ENCODE results near the gene TKTL1.
A peak's percentile ranks its signal among the peaks of the same experiment; 100 is the strongest.

Gene TKTL1

DNA sequence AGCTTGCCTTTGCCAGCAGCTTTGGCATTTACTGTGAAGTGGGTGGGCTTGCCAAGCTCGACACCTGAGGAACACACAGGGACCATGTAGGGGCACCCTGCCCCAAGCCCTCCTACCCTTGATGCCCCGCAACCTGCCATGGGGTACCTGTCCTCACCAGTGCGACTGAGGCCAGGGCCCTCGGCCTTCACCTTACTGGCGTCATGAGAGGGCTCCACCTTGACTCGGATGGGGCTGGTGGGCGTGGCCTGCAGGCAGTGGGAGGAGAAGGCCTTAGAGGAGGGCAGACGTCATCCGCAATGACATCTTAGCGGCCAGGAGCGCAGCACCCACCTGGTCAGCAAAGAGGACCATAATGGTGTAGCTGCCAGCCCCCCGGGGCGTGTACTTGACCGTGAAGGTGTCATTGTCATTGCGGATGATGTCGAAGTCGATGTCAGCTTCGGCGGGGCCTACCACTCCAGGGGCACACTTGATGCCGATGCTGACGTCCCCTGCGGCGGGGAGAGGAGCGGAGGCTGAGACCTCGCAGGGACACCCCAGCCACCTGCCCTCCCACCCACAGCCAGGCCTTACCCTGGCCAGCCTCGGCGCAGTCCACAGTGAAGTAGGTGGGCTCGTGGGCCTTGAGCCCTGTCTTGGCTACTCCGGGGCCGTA is 66.6 kb downstream of the TKTL1 start:
- no peak for DNase-seq (ENCODE audit: low read depth)

DNA sequence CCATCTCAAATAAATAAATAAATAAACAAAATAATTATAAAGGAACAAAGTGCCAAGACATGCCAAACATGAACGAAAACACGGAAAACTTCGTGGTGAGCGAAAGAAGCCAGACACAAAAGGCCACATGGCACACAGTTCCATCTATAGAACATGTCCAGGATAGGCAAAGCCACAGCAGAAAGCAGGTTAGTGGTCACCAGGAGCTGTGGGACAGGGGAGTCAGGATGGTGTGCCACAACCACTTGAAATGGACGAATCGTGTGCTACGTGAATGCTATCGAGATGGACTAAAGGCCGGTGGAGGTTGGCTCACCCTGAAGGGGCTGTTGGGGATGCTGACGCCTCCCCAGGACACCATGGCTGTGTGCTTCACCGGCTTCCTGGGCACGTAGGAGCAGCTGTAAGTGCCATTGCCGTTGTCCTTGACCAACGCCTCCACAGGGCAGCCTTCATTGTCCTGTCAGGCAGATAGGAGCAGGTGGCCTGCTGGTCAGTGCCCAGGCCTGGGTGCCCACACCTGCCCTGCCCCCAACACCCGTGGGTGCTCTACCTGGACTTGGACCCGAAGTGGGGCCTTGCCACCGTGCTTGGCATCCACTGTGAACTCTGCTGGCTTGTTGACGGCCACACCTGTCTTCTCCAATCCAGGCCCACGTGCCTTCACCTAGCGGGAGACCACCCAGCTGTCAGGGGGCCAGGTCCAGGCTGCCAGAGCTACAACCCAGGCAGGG is 68.3 kb downstream of the TKTL1 start:
- DNase-seq (ENCODE audit: low read depth) = no peak

DNA sequence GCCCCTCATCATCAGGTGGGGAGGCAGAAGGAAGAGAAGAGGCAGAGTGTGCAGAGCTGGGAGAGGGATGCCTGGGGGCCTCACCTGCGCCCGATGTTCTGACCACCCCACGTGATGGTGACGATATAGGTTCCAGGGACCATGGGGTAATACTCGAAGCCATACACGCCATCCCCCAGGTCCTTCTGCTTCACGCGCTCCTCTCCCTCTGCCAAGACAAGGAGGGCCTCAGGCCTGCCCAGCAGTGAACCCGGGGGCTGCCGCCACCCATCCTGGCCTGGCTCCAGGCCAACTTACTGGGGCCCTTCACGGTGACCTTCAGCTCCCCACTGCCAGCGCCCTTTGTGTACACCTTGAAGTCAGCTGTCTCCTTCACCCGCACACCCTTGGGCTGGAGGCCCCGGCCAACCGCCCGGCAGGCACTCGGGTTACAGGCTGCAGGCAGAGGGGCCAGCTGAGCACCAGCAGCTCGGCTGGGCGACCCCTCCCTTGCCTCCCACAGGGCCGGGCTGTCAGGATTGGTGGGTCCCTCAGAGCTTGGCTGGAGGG is 69.5 kb downstream of the TKTL1 start:
- DNase-seq (ENCODE audit: low read depth) = no peak

DNA sequence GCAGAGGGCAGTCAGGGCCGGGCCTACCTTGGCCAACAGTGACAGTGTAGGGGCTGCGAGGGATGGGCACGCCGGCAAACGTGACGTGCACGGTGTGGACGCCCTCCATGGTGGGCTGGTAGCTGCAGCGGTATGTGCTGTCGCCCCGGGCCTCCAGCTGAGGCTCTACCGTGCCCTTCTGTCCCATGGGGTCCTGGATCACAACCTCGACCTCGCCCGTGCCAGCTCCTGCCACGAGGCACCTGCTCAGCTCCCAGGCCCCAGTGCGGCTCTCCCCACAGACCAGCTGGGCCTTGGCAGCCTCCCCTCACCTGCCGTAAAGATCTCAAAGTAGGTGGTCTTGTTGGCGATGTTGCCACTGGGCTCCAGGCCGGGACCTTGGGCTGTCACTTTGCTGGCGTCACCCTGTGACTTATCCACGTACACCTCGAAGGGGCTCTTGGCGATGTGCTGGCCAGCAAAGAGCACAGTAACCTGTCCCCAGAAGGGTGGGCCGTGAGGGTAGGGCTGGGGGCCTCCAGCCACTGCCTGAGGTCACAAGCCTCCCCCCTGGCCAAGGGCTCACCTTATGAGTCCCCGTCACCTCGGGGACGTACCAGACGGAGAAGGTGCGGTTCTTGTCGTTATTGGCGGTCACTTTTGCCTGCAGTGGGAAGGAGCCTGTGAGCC is 70.5 kb downstream of the TKTL1 start:
- no peak for DNase-seq (ENCODE audit: low read depth)

DNA sequence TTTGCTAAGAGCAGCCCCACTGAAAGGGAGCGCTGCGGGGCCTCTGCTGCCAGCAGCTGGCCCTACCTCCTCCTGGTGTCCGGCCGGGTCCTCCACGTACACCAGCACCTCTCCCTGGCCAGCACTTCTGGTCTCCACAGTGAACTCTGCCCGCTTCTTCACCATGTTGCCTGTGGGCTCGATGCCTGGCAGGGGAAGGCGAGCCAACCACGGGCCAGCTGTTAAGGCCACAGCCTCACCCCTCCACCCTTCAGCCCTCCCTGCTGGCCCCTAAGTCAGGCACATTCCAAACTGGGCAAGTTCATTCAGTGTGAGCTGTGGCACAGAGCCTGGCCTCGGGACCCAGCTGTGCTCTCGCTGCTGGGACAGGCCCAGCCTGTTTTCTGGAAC is 71.1 kb downstream of the TKTL1 start:
- no peak for DNase-seq (ENCODE audit: low read depth)

DNA sequence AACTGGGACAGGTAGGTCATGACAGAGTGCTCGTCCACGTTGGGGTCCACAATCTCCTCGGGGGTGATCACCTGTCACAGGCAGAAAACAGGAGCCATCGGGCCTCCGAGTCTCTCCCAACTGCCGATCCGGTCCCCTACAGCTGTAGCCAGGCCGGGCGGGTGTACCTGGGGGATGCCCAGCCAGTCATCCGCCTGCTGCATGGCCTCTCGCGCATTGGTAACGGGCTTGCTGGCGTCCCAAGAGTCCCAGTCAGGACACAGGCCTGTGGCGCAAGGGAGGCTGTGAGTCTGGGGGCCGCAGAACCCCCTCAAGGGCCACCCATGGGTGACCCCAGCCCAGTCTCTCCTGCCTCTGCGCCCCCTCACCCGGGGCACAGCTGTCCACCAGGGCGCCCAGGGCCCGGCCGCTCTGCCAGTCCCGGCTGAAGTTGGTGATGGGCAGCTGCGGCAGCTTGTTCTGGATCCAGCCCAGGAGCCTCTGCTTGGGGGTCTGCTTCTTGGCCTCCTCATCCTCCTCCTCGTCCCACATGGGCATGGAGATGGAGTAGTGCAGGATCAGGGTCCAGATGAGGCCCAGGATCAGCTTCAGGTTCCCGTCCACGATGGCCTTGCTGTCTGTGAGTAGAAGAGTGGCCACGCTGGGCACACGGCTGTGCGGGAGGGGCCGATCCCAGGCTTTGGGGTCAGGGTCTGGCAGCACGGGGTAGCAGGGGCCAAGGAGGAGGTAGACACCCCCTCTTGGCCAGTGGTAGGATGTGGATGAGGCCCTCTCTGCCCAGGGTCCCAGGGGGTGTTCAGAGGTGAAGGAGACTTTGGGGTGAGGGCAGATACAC is 72.1 kb downstream of the TKTL1 start:
- no peak for DNase-seq (ENCODE audit: low read depth)

GRCh38 chrX:154368630-154369448 is 73.2 kb downstream of the TKTL1 start:
- peak; percentile 85 for DNase-seq (ENCODE audit: low read depth)

DNA sequence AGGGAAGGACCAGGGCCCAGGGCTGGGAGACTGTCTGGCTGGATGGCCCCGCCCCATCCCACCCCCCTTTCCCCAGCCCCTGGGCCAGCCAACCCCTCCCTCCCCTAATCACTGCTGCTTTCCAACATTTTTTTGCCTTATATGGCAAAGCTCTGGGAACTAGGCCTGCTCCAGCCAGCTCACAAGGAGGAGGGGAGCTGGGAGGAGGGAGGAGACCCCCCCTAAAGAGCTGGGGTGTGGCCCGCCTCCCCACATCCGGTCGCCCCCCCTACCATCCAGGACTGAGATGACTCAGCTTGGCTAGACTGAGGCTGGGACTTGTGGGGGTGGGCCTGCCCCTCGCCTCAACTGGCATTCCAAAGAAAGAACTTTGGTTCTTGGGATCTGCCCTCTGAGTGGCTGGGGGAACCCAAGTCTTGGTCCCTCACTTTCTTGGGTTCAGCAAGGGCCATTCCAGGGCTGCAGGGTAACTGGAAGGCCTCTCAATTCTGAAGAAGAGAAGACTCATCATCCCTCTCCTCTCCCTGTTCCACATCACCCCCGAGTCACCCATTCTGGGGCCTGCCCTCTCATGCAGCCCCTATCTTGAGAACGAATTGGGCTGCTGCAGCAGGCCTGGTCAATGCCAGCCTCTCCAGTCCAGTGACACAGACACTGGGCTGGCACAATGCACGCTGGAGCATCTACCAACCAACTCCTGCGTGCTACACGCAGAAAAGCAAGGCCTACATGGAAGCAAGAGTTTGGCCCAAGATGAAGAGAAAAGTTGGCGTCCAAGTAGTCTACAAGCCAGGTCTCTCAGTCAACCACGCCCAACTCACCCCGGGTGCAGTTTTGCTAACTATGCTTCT is 74.1 kb downstream of the TKTL1 start:
- peak; percentile 73 for DNase-seq (ENCODE audit: low read depth)

DNA sequence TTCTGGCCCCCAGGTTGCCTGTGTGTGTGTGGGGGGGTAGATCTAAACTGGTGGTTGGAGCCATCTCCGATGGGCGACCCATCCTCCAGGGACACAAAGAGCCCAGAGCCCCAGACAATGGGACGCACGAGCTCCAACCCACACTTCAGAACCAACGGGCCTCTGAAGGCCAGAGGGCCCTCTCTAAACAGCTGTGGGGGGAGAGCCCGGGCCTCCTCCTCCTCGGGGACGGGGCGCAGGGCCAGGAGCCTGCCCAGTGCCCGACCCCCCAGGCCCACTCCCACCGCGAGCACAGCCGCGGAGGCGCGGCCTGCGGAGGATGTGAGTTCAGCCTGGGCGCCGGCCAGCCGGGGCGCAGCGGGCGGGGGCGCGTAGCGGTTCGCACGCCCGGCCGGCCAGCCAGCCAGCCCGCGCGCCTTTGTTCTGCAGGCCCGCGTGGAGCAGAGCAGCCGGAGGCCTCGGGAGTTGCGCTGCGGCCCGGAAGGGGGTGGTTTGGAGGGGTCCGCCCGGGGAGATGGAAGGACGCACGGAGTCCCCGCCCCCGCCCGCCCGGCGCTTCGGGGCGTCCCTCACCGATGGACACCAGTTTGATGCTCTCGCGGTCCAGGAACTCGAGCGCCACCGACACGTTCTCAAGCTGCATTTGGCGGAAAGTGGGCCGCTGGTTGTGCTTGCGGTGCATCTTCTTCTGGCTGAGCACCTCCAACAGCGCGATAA is 74.9 kb downstream of the TKTL1 start:
- DNase-seq (ENCODE audit: low read depth) = no peak

GRCh38 chrX:154371017-154371788 is 75.6 kb downstream of the TKTL1 start:
- peak; percentile 61 for DNase-seq (ENCODE audit: low read depth)

DNA sequence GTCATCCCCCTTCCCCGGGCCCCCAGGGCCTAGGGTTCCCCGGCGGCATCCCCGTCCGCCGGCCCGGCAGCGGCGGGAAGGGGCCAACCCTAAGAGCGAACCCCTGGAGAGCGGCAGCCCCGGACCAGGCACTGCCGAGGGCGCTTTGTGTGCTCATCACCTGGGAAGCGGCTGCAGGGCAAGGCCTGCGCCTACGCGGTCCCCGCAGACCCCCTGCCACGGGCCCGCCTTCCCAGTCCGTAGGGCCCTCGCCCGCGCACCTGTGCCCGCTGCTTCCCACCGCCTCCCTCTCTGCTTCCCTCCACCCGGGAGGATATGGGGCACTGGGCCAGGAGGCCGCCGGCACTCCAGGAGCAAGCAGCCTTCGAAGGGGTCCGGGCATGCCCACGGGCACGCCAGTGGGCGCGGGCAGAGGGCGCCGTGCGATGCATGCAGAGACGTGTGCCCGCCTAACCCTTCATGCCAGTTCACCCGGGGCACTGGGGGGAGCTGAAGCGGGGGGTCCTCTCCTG is 76.2 kb downstream of the TKTL1 start:
- no peak for DNase-seq (ENCODE audit: low read depth)

GRCh38 chrX:154372612-154373022 is 77.0 kb downstream of the TKTL1 start:
- no peak for DNase-seq (ENCODE audit: low read depth)

DNA sequence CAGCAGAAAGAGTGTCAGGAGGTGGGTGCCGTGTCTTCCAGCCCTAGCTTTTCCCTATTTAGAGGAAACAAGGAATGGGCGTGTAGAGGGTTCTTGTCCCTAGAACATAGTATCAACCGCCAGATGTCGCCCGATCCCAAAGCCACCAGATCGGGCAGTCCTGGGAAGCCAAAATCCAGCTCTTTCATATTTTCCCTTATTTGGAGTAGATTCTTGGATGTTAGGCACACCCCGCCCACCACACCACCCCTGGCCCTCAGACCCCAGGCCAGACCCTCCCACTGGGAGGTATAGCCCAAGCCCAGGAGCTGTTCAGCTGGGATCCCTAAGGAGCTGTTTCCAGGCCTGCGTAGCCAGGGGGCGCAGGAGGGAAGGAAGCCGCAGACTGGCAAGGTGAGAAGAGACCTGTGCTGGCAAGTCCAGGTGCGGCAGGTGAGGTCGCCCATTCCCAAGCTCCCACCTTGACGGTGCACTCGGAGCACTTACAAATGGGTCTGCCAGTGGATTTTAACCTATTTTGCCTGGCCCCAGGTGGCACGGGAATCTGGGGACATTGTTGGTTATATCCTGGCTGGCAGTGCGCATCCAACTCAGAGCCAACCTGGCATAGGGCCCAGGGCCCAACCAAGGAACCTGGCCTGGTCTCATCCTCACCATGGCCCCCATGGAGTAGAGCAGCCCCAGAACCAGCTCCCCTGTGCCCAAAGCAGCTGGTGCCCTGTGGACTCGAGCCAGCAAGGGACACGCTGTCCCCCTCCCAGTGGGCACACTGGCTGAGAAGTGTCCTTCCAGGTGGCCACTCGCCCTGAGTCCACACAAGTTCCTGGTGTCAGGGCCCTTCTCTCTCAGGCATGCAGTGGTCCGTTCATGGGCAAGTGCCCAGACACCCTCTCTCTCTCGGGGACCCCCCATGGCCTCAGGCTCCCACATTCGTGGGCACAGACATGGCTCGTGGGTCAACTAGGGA is 78.0 kb downstream of the TKTL1 start:
- DNase-seq (ENCODE audit: low read depth) = no peak

DNA sequence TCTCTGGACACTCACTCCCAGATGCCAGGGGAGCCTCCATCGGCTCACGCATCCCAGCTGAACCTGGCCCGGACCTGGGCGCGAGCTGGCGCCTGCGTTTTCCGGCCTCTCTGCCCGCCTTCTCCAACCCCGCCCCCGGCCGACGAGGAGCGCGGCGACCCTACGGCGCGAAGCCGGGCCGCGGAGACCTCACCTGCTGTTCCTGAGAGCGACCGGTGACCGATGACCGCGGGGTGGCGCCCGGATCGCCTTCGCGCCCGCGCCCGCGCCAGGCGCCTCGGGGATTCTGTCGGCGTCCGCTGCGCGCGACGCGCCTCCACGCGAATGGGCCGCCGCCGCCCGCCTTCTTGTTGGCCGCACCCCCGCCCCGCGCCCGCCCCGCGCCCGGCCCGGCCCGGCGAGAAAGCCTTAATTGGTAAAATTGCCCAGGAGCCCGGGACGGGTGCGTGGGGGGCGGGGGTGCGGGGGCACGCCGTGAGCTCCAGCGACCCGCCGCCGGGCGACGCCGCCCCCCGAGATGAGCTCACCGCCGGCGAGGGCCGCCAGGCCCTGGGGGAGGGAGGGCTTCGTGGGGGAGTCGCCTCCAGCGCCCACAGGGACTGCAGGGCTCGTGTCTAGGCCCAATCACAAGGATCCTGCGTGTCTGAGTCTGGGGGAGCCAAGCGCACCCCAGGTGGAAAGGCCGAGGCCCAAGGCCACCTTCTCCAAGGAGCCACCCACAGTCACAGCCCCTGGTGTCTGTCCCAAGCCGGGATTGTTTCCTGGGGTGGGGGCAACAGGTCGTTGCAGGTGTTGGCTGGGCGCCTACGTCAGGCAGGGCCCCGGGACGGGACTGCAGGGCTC is 78.9 kb downstream of the TKTL1 start, which contains the start of gene FLNA:
TSS of gene FLNA (minus strand) at position 322 of the 843 bp plus-strand sequence. CDS start 3,389 bp downstream, outside the sequence.
- DNase-seq (ENCODE audit: low read depth) = no peak

- no peak for DNase-seq (ENCODE audit: low read depth)
Measured at GRCh38 chrX:154375156-154375504, 79.5 kb downstream of the TKTL1 start.

DNA sequence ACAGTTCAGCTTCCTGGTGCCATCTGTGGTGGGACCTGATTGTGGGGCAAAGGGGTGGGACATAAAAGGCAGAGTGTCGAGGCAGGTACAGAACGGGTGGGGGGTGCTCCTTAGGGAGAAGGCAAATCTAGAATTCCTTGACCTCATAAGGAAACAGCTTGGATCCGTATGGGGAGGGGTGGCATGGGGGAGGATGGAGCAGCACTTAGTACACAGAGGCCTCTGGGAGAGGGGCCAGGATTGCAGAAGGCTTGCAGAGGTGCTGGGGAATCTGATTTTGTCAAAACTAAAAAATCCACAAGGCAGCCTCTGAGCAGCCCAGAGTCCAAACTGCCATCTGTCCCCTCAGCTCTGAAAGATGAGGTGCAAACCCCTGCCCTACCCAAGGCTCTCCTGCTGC is 81.2 kb downstream of the TKTL1 start:
- DNase-seq (ENCODE audit: low read depth) = no peak

Data from HS-5 (cell line).